AG09309 (cell line): ENCODE results near the gene DISC1.
"Not testable (repeated sequence)": the region's sequence is repeated elsewhere in the genome, so short reads cannot be mapped to it uniquely, and the experiment has no call there.

ENCODE experiments used
- DNase-seq: peaks from one replicate; pipeline ENCODE4 v3.0.0-alpha.2; 2010; ENCODE audit warnings: low read depth
- H3K4me3 ChIP-seq: 2 replicates; pipeline ENCODE4 v1.5.1; 2011; ENCODE audit warnings: mild to moderate bottlenecking, low read depth, low read length, moderate library complexity; ENCODE audit not compliant: control insufficient read depth
- CTCF ChIP-seq: IDR thresholded peaks from 2 replicates; pipeline ENCODE4 v1.5.1; 2011; ENCODE audit warnings: mild to moderate bottlenecking, low read depth, low read length, inconsistent platforms; ENCODE audit not compliant: insufficient read depth, control insufficient read depth; ENCODE audit errors: missing control alignments

Gene DISC1

GRCh38 chr1:231751415-231751814 is 124.8 kb downstream of the DISC1 start:
- TF ChIP-seq CTCF = no peak
- no peak overlapping the region for H3K4me3 ChIP-seq
- no peak for DNase-seq

GRCh38 chr1:231753313-231753712 is 126.7 kb downstream of the DISC1 start:
- no peak for TF ChIP-seq CTCF
- no peak overlapping the region for H3K4me3 ChIP-seq
- no peak for DNase-seq

GRCh38 chr1:231757101-231757404 is 130.5 kb downstream of the DISC1 start:
- DNase-seq = no peak
- TF ChIP-seq CTCF = no peak
- H3K4me3 ChIP-seq = no peak overlapping the region

GRCh38 chr1:231757759-231758158 is 131.2 kb downstream of the DISC1 start:
- no peak overlapping the region for H3K4me3 ChIP-seq
- DNase-seq = no peak
- no peak for TF ChIP-seq CTCF

GRCh38 chr1:231761252-231761651 is 134.7 kb downstream of the DISC1 start:
- no peak for TF ChIP-seq CTCF
- H3K4me3 ChIP-seq = no peak overlapping the region
- DNase-seq = no peak

GRCh38 chr1:231761747-231762541 is 135.4 kb downstream of the DISC1 start:
- no peak for TF ChIP-seq CTCF
- H3K4me3 ChIP-seq = no peak overlapping the region
- no peak for DNase-seq

GRCh38 chr1:231763456-231763855 is 136.9 kb downstream of the DISC1 start:
- TF ChIP-seq CTCF = no peak
- DNase-seq = no peak

GRCh38 chr1:231765825-231766224 is 139.2 kb downstream of the DISC1 start:
- H3K4me3 ChIP-seq, DNase-seq: not testable (repeated sequence)

More at GRCh38 chr1:231763456-231763855, 136.9 kb downstream of the DISC1 start:
- H3K4me3 ChIP-seq = no peak overlapping the region
